GM08714 (cell line): ENCODE data around the gene PACRG.

Experiments
- H3K4me3 ChIP-seq: fragments of 200-500 bp; sonication (Bioruptor generic); 2 replicates; pipeline ENCODE4 v1.5.1; 2014; ENCODE audit warnings: mild to moderate bottlenecking, low read length, inconsistent platforms
- ZNF274 ChIP-seq: IDR thresholded peaks from 2 replicates; pipeline ENCODE4 v1.6.1; 2012; ENCODE audit warnings: mild to moderate bottlenecking, low read depth, low read length

The PACRG gene

GRCh38 chr6:163331245-163331644 is 603.5 kb downstream of the PACRG start:
- TF ChIP-seq ZNF274 = no peak
- no peak overlapping the region for H3K4me3 ChIP-seq

GRCh38 chr6:163332575-163332974 is 604.8 kb downstream of the PACRG start:
- TF ChIP-seq ZNF274 = no peak
- no peak overlapping the region for H3K4me3 ChIP-seq

- H3K4me3 ChIP-seq = no peak overlapping the region
- TF ChIP-seq ZNF274 = no peak
Observed at GRCh38 chr6:163333038-163333437, 605.3 kb downstream of the PACRG start.

GRCh38 chr6:163333701-163334663 is 606.2 kb downstream of the PACRG start:
- no peak for TF ChIP-seq ZNF274
- H3K4me3 ChIP-seq = no peak overlapping the region

DNA sequence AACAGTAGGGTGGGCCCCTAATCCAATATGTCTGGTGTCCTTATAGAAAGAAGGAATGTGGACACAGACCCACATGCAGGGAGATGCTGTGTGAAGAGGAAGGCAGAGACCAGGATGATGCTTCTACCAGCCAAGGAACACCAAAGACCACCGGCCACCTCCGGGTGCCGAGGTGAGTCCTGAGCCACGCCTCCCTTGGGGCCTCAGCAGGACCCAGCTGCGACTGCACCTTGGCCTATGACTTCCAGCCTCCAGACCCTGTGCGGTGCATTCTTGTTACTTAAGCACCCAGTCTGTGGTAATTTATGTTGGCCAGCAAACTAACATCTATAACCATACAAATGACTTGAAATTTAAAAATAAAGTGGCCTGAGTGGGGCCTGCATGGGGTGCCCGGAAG is 607.3 kb downstream of the PACRG start:
- H3K4me3 ChIP-seq = no peak overlapping the region
- no peak for TF ChIP-seq ZNF274

- H3K4me3 ChIP-seq = no peak overlapping the region
- TF ChIP-seq ZNF274 = no peak
Observed at GRCh38 chr6:163335671-163336545, 608.1 kb downstream of the PACRG start.

GRCh38 chr6:163336961-163337360 is 609.2 kb downstream of the PACRG start:
- H3K4me3 ChIP-seq = no peak overlapping the region
- TF ChIP-seq ZNF274 = no peak

GRCh38 chr6:163337958-163338357 is 610.2 kb downstream of the PACRG start:
- no peak overlapping the region for H3K4me3 ChIP-seq
- TF ChIP-seq ZNF274 = no peak

DNA sequence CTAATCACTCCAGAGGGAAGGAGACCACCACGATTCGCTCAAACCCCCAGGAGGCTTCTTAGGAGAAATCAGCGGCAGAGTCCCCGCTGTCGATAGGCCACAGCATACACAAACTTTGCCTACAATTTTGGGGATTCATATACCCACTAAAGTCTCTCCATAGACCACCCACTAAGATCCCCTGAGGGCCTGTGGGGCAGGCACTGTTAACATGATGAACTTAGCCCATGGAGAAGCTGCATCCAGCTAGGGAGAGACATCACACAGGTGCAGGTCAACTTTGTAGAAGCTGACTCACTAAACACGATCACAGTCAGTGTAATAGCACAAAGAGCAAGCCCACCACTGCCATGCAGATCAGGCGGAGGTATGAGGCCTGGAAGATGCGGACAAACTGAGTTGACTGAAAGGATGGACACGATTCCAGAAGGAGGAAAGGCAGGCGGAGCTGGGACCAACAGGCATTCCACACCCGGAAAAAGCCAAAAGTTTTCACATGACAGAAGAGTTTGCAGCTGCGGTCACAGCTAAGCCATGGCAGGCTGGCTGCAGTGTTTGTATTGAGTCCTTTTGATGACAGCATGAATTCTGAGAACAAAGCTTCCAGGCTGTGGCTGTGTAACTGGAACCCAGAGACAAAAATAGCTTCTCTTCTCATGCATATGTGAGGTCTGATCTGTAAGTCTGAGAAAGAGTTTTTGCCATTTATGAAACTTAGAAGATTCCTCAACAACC is 611.1 kb downstream of the PACRG start:
- TF ChIP-seq ZNF274 = no peak
- no peak overlapping the region for H3K4me3 ChIP-seq

- TF ChIP-seq ZNF274 = no peak
- no peak overlapping the region for H3K4me3 ChIP-seq
Observed at GRCh38 chr6:163339466-163339865, 611.7 kb downstream of the PACRG start.

DNA sequence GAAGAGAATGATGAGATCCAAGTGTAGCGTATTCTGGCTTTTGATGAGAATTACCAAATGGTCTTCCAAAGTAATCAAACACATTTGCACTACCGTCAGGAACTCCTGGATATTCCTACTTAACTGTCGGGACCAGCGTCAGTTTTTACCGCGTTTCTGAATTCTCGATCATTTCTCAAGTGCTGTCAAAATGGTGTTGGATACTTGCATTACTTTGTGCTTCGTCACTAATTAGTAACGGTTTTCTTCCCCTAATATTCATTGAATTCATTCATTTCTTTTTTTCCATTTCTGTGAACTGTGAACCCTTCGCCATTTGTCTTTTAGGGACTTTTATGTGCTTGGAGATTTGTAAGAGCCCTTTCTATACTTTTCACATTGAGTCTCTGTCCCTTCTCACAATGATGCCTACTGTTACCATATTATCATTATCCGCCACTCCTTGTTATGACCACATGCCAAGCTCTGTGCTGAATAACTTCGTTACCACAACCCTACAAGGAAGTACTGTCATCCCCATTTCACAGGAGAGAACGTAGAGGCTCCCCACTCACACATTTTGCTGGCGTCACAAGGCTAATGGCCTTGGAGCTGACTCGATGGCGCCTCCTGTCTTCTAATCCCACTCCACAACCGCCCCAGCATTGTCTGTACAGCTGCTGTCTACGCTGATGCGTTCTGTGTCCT is 612.6 kb downstream of the PACRG start:
- no peak overlapping the region for H3K4me3 ChIP-seq
- TF ChIP-seq ZNF274 = no peak

DNA sequence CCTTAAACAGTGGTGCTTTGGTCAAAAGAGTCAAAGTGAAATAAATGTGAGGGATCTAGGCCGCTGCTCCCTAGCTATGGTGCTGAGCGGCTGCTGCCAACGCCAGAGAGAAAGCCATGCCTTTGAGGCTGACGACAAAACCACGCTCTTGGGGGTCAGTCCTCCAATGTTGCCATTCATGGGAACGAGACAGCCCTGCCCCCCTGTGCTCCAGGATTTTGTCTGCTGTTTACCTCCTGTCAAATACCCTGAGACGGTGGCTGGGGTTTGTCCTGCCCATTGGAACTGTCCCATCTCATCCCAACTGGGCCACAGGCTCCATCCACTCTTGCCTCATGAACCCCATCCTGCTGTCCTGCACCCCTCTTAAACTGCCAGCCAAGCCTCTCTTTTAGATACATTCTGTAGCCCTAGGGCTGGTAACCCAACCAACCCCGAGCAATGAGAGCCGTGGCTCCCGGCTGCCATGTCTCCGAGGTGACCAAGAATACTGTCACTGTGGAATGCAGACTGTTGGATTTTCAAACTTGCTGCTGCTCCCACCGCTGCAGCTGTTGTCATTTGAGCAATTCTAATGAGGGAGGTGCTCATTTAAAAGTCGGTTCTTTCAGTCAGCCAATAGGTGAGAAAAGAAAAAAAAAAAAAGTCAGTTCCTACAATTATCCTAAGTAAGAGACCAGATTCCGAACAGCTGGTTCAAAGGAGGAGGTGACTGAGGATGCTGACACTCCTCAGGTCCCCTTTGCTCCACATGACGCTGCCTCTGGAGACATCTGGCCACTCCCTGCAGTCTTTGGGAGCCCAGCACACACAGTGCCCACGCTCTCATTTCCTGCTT is 613.7 kb downstream of the PACRG start:
- TF ChIP-seq ZNF274 = no peak
- H3K4me3 ChIP-seq = no peak overlapping the region
